ENCODE measurements around the gene TMC8. TPM values are rescaled to one million over a fixed set of nuclear protein-coding genes. Genes with fewer than 3 reads are reported as not detected.

The TMC8 gene
- total RNA-seq, 1 experiment from 2014 or later = not detected

GRCh38 chr17:78122216-78122930 lies 8.2 kb upstream of the TMC8 start:
- H3K4me1 ChIP-seq = peaks cover 11% of the 10 kb centered on the region
- Mint-ChIP-seq H3K4me3 (ENCODE audit: unreplicated experiment) (no peak overlapping the region), H3K27me3 (ENCODE audit: insufficient read depth, unreplicated experiment) (no peaks in the 10 kb centered on the region), H3K9me3 (ENCODE audit: unreplicated experiment) (no peaks in the 10 kb centered on the region), H3K4me1 (ENCODE audit: low read depth, unreplicated experiment) (no peaks in the 10 kb centered on the region), H3K27ac (ENCODE audit: unreplicated experiment) (no peak overlapping the region), H3K36me3 (ENCODE audit: insufficient read depth, unreplicated experiment) (peaks cover 22% of the 10 kb centered on the region)
- POLR2A ChIA-PET = no interaction called here
- DNase-seq = no peak
- CTCF ChIA-PET = no interaction called here
- no peaks in the 10 kb centered on the region for H3K27me3 ChIP-seq (replicated peaks; ENCODE audit: control insufficient read depth, insufficient read depth, low read length)
- no TSS peak for BruUV-seq (replicated peaks)
- intact Hi-C loops (cut with micrococcal nuclease; ENCODE audit: unreplicated experiment) = no loop called here
- TF ChIP-seq CTCF (IDR thresholded peaks at IDR 0.05; ENCODE audit: insufficient read depth in 1 of 2, low read depth in 1 of 2, low read length in 1 of 2, severe bottlenecking in 1 of 2, unreplicated experiment in 1 of 2) = no peak
- H3K9me3 ChIP-seq = no peaks in the 10 kb centered on the region
- peaks cover 5% of the 10 kb centered on the region; the same call in 1 of the 2 replicates for H3K36me3 ChIP-seq (ENCODE audit: control insufficient read depth, insufficient read depth, low read length)
- no peak overlapping the region for H3K4me3 ChIP-seq (ENCODE audit: low read depth, low read length)

GRCh38 chr17:78122931-78123249 lies 7.7 kb upstream of the TMC8 start:
- Histone ChIP-seq H3K9me3 (no peaks in the 10 kb centered on the region), H3K27me3 (replicated peaks; ENCODE audit: control insufficient read depth, insufficient read depth, low read length) (no peaks in the 10 kb centered on the region), H3K36me3 (ENCODE audit: control insufficient read depth, insufficient read depth, low read length) (peaks cover 5% of the 10 kb centered on the region; the same call in 1 of the 2 replicates), H3K4me3 (ENCODE audit: low read depth, low read length) (no peak overlapping the region), H3K4me1 (peaks cover 14% of the 10 kb centered on the region)
- Mint-ChIP-seq H3K27me3 (ENCODE audit: insufficient read depth, unreplicated experiment) (no peaks in the 10 kb centered on the region), H3K27ac (ENCODE audit: unreplicated experiment) (no peak overlapping the region), H3K4me1 (ENCODE audit: low read depth, unreplicated experiment) (no peaks in the 10 kb centered on the region), H3K4me3 (ENCODE audit: unreplicated experiment) (no peak overlapping the region), H3K9me3 (ENCODE audit: unreplicated experiment) (no peaks in the 10 kb centered on the region), H3K36me3 (ENCODE audit: insufficient read depth, unreplicated experiment) (peaks cover 22% of the 10 kb centered on the region)
- no TSS peak for BruUV-seq (replicated peaks)
- ChIA-PET POLR2A (no interaction called here), CTCF (no interaction called here)
- no peak for TF ChIP-seq CTCF (IDR thresholded peaks at IDR 0.05; ENCODE audit: insufficient read depth in 1 of 2, low read depth in 1 of 2, low read length in 1 of 2, severe bottlenecking in 1 of 2, unreplicated experiment in 1 of 2)
- intact Hi-C loops (cut with micrococcal nuclease; ENCODE audit: unreplicated experiment) = no loop called here
- no peak for DNase-seq

- no peak for DNase-seq
Observed at GRCh38 chr17:78123258-78123929, 7.2 kb upstream of the TMC8 start.

More at GRCh38 chr17:78123258-78123929, 7.2 kb upstream of the TMC8 start:
- Histone ChIP-seq H3K36me3 (ENCODE audit: control insufficient read depth, insufficient read depth, low read length) (peaks cover 5% of the 10 kb centered on the region; the same call in 1 of the 2 replicates), H3K27me3 (replicated peaks; ENCODE audit: control insufficient read depth, insufficient read depth, low read length) (no peaks in the 10 kb centered on the region), H3K9me3 (no peaks in the 10 kb centered on the region), H3K4me1 (peaks cover 14% of the 10 kb centered on the region), H3K4me3 (ENCODE audit: low read depth, low read length) (no peak overlapping the region)
- Mint-ChIP-seq H3K4me1 (ENCODE audit: low read depth, unreplicated experiment) (no peaks in the 10 kb centered on the region), H3K9me3 (ENCODE audit: unreplicated experiment) (no peaks in the 10 kb centered on the region), H3K4me3 (ENCODE audit: unreplicated experiment) (no peak overlapping the region), H3K36me3 (ENCODE audit: insufficient read depth, unreplicated experiment) (peaks cover 22% of the 10 kb centered on the region), H3K27ac (ENCODE audit: unreplicated experiment) (no peak overlapping the region), H3K27me3 (ENCODE audit: insufficient read depth, unreplicated experiment) (no peaks in the 10 kb centered on the region)
- ChIA-PET CTCF (no interaction called here), POLR2A (no interaction called here)
- BruUV-seq (replicated peaks) = no TSS peak
- no peak for TF ChIP-seq CTCF (IDR thresholded peaks at IDR 0.05; ENCODE audit: insufficient read depth in 1 of 2, low read depth in 1 of 2, low read length in 1 of 2, severe bottlenecking in 1 of 2, unreplicated experiment in 1 of 2)
- intact Hi-C loops (cut with micrococcal nuclease; ENCODE audit: unreplicated experiment) = no loop called here

Measured in Caco-2 (cell line).